ENCODE measurements around the gene PLCB1. TPM values are rescaled to one million over a fixed set of nuclear protein-coding genes. Genes with fewer than 3 reads are reported as not detected.

Gene PLCB1
- polyA plus RNA-seq, 1 experiment, result 13.5 TPM

DNA sequence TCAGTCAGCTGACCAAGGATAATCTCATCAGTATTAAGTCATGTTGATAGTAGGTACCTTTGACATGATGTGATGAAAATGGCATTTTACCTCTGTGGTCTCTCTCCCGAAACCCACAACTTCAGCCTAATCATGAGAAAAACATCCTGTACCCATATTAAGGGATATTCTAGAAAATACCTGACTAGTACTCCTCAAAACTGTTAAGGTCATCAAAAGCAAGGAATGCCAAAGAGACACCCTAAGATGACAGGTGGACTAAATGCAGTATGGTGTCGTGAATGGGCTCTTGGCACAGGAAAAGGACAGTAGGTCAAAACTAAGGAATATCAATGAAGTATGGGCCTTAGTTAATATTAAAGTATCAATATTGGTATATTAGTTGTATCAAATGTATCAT lies 221.4 kb downstream of the PLCB1 start:
- CTCF ChIA-PET, result no interaction called here
- POLR2A ChIA-PET, result no interaction called here

GRCh38 chr20:8355453-8355852 lies 223.4 kb downstream of the PLCB1 start:
- no peak for TF ChIP-seq CTCF (IDR thresholded peaks at IDR 0.05; ENCODE audit: insufficient read depth, low read depth, low read length)
- H3K4me3 ChIP-seq (ENCODE audit: low read depth, low read length), result no peak overlapping the region
- CTCF ChIA-PET, result interaction anchor here (0.7 kb wide), 1 partner anchor 42 kb away, joined by 5 read pairs; no protein-coding TSS in a partner anchor
- POLR2A ChIA-PET, result no interaction called here
- no peaks in the 10 kb centered on the region for H3K36me3 ChIP-seq (ENCODE audit: control insufficient read depth, insufficient read depth, low read length)
- no peaks in the 10 kb centered on the region for H3K27me3 ChIP-seq (ENCODE audit: control insufficient read depth, insufficient read depth, low read length)
- DNase-seq (ENCODE audit: low read depth), result no peak

More for the DNA sequence above, 221.4 kb downstream of the PLCB1 start:
- H3K36me3 ChIP-seq (ENCODE audit: control insufficient read depth, insufficient read depth, low read length), result no peaks in the 10 kb centered on the region
- no peak for TF ChIP-seq CTCF (IDR thresholded peaks at IDR 0.05; ENCODE audit: insufficient read depth, low read depth, low read length)
- H3K4me3 ChIP-seq (ENCODE audit: low read depth, low read length), result no peak overlapping the region
- no peaks in the 10 kb centered on the region for H3K27me3 ChIP-seq (ENCODE audit: control insufficient read depth, insufficient read depth, low read length)
- DNase-seq (ENCODE audit: low read depth), result no peak

DNA sequence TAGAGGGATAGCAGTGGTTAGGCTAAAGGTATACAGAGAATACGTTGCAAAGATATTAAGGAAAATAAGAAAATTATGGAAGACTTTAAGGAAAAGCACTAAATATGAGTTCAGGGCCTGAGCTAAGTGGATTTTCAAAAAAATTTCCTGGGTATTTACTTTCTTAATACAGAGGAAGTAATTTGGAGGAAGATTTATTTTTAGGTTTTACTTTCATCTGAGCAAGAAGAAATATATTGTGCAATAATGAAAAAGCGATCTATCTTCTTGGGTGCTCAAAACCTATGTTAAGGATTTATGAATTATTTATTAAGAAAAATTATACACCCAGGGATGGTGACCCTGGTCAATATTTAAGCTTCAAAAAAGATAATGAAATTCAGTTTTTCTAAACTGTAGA lies 224.7 kb downstream of the PLCB1 start:
- no peak for DNase-seq (ENCODE audit: low read depth)
- Histone ChIP-seq H3K36me3 (ENCODE audit: control insufficient read depth, insufficient read depth, low read length) (no peaks in the 10 kb centered on the region), H3K27me3 (ENCODE audit: control insufficient read depth, insufficient read depth, low read length) (no peaks in the 10 kb centered on the region), H3K4me3 (ENCODE audit: low read depth, low read length) (no peak overlapping the region)
- TF ChIP-seq CTCF (IDR thresholded peaks at IDR 0.05; ENCODE audit: insufficient read depth, low read depth, low read length), result no peak
- CTCF ChIA-PET, result no interaction called here
- POLR2A ChIA-PET, result no interaction called here

DNA sequence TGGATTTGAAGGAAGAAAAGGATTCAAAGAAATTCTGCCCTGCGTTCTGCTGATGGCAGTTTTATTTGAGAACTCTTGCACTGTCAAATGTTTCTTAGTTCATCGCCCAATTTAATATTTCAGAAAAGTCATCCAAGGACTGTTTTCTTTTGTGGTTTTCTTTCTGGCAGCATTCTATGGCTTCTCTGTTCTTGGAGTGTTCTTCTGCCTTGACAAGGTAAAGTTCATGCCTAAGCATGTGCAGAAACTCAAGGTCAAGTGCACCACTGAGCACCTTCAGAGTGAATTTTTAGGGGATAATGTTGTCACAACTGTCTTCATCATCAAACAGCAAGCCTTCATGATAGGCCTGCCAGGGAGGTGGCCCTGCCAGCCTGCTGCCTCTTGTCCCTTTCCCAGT lies 225.6 kb downstream of the PLCB1 start:
- TF ChIP-seq CTCF (IDR thresholded peaks at IDR 0.05; ENCODE audit: insufficient read depth, low read depth, low read length), result no peak
- DNase-seq (ENCODE audit: low read depth), result no peak
- POLR2A ChIA-PET, result no interaction called here
- H3K27me3 ChIP-seq (ENCODE audit: control insufficient read depth, insufficient read depth, low read length), result no peaks in the 10 kb centered on the region
- CTCF ChIA-PET, result no interaction called here
- H3K36me3 ChIP-seq (ENCODE audit: control insufficient read depth, insufficient read depth, low read length), result no peaks in the 10 kb centered on the region
- no peak overlapping the region for H3K4me3 ChIP-seq (ENCODE audit: low read depth, low read length)

- Histone ChIP-seq H3K27me3 (ENCODE audit: control insufficient read depth, insufficient read depth, low read length) (no peaks in the 10 kb centered on the region), H3K4me3 (ENCODE audit: low read depth, low read length) (no peak overlapping the region), H3K36me3 (ENCODE audit: control insufficient read depth, insufficient read depth, low read length) (no peaks in the 10 kb centered on the region)
- CTCF ChIA-PET, result interaction anchor here (0.9 to 1.4 kb wide), 6 partner anchors 12 to 424 kb away, joined by 3 to 5 read pairs (median 4); no protein-coding TSS in a partner anchor
- no peak for DNase-seq (ENCODE audit: low read depth)
- POLR2A ChIA-PET, result no interaction called here
- TF ChIP-seq CTCF (IDR thresholded peaks at IDR 0.05; ENCODE audit: insufficient read depth, low read depth, low read length), result no peak
Observed at GRCh38 chr20:8360035-8360434, 228.0 kb downstream of the PLCB1 start.

Measured in BJ (cell line).